Measurements from ENCODE around the gene ITPR1. TPM values are rescaled to one million over a fixed set of nuclear protein-coding genes. Genes with fewer than 3 reads are reported as not detected.

ITPR1 gene
- total and polyA plus RNA-seq, 8 donors: 34.8 to 57.3 (median 42.0) TPM

DNA sequence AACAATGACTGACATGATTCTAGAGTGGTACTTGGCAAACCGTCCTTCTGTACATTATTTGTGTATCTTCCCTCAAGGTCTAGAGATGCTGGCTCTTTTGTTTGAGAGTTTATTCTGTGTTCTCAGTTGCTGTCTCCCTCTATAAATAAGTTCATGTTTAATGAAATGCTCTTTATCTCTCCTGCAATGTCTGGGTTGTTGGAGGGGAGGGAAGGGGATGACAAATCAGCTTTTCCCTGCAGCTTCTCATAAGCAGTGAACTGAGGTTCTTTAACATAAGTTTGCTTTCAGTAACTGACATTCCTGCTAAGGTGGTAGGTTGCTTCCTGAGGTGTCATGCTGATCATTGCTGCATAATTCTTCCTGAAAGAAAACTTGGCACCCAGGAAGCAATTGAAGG, 21.8 kb downstream of the ITPR1 start:
- ATAC-seq: no peak
- H3K9me3 ChIP-seq: no peaks in the 10 kb centered on the region
- H3K27ac ChIP-seq: no peak overlapping the region
- H3K27me3 ChIP-seq: no peaks in the 10 kb centered on the region
- DNase-seq: no peak
- H3K36me3 ChIP-seq: no peaks in the 10 kb centered on the region
- TF ChIP-seq, protein P1, sequence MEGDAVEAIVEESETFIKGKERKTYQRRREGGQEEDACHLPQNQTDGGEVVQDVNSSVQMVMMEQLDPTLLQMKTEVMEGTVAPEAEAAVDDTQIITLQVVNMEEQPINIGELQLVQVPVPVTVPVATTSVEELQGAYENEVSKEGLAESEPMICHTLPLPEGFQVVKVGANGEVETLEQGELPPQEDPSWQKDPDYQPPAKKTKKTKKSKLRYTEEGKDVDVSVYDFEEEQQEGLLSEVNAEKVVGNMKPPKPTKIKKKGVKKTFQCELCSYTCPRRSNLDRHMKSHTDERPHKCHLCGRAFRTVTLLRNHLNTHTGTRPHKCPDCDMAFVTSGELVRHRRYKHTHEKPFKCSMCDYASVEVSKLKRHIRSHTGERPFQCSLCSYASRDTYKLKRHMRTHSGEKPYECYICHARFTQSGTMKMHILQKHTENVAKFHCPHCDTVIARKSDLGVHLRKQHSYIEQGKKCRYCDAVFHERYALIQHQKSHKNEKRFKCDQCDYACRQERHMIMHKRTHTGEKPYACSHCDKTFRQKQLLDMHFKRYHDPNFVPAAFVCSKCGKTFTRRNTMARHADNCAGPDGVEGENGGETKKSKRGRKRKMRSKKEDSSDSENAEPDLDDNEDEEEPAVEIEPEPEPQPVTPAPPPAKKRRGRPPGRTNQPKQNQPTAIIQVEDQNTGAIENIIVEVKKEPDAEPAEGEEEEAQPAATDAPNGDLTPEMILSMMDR (IDR thresholded peaks at IDR 0.05): no peak
- intact Hi-C loops (cut with DNase I): no loop called here
- peaks cover 3 to 32% of the 10 kb centered on the region in 2 donors for H3K4me1 ChIP-seq
- no peak overlapping the region for H3K4me3 ChIP-seq

DNA sequence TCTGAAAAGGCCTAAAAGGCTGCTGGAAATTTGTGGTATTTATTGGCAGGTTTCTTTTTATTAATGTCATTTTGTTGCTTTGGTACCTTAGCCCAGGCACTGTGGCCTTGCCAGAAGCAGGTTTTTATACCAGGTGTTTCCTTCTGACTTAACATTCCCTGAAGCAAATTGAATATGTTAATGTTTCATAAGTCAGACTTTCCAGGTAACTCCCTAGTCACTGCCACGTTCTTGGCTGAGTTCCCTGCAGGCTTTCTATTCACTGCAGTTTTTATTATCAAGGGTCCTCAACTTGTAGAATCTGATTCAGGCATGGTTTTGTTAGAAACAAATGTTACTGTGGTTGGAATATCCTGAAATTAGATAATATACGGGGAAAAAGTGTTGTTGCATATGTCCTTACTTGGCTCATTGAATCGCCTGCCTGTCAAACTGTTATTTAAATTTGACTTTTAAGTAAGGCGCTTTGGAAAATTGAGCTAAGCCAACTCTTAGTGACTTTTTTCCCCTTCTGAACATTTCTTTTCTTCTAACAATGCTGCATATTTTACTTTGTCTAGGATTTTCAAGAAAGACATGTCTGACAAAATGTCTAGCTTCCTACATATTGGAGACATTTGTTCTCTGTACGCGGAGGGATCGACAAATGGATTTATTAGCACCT, 22.9 kb downstream of the ITPR1 start:
- no peak overlapping the region for H3K27ac ChIP-seq
- DNase-seq: no peak
- H3K4me3 ChIP-seq: no peak overlapping the region
- no peaks in the 10 kb centered on the region for H3K27me3 ChIP-seq
- H3K9me3 ChIP-seq: no peaks in the 10 kb centered on the region
- intact Hi-C loops (cut with DNase I): no loop called here
- no peaks in the 10 kb centered on the region for H3K36me3 ChIP-seq
- ATAC-seq: peak; percentile 47
- TF ChIP-seq, protein P1 (IDR thresholded peaks at IDR 0.05): no peak
- H3K4me1 ChIP-seq: peaks cover 3 to 41% of the 10 kb centered on the region in 2 donors

DNA sequence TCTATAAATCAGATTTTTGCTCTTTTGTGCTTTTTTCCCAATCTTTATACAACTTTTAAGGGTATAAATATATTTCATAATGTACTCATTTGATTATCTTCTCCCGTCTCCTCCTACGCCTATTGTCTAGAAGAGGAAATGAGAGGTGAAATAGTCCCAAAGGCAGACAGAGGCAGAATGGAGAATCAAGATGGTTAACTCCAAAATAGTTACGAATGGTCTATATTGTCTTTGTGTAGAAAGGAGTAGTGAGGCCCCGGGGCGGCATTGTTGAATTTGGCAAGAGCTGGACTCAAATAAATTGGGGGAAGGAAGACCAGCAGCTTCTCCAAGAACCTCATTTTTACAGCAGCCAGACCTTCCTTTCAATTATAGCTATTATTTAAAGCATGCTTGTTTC, 23.9 kb downstream of the ITPR1 start:
- no peak for ATAC-seq
- no peaks in the 10 kb centered on the region for H3K36me3 ChIP-seq

DNA sequence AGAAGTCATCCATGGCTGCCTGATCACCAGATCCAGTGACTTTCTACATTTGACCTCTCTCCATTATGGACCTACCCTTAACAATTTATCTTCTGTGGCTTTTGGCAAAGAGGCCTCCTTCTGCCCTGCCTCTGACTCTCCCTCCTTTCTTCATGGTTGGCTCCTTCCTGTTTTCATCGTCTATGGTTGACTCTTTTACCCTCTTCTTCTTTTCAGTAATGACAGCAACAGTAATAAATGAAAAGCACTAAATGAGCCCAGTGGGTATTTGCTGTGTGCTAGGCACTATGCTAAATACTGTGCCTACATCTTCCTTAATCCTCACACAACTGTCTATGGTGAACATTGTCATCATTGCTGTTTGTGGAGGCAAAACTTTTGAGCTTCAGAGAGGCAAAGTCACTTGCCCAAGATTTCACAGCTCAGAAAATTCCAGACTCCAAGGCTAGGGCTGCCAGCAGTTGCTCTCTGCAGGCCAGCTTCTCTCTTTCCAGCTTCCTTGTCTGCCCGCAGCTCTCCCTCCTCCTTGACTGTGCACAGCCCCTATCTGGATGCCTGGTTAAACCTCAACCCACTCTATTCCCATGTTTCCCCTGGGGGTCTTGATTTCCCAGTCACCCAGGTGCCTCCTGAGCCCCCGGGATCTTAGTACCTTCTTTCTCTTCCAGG, 24.6 kb downstream of the ITPR1 start:
- no peak for DNase-seq
- intact Hi-C loops (cut with DNase I): no loop called here
- peak; percentile 39 for ATAC-seq

More for the DNA sequence above, 23.9 kb downstream of the ITPR1 start:
- intact Hi-C loops (cut with DNase I): no loop called here
- TF ChIP-seq, protein P1 (IDR thresholded peaks at IDR 0.05): no peak
- Histone ChIP-seq H3K9me3 (no peaks in the 10 kb centered on the region), H3K27me3 (no peaks in the 10 kb centered on the region), H3K4me1 (peaks cover 3 to 41% of the 10 kb centered on the region in 2 donors), H3K4me3 (no peak overlapping the region), H3K27ac (no peak overlapping the region)
- no peak for DNase-seq

More for the DNA sequence above, 24.6 kb downstream of the ITPR1 start:
- Histone ChIP-seq H3K36me3 (no peaks in the 10 kb centered on the region), H3K4me3 (no peak overlapping the region), H3K4me1 (peaks cover 3 to 41% of the 10 kb centered on the region in 2 donors), H3K9me3 (no peaks in the 10 kb centered on the region), H3K27ac (peak overlapping the region; percentile 2 to 29), H3K27me3 (no peaks in the 10 kb centered on the region)
- TF ChIP-seq, protein P1 (IDR thresholded peaks at IDR 0.05): no peak

Measured in left lung (tissue), 10 donors.